HUES48 (cell line): ENCODE data around the gene ITPR1.

ENCODE experiments used
- H3K27ac ChIP-seq: one replicate; pipeline ENCODE4 v1.7.0; 2013; ENCODE audit warnings: low read depth, low read length, inconsistent platforms
- H3K27me3 ChIP-seq: 2 replicates; pipeline ENCODE4 v1.6.1; 2013; ENCODE audit warnings: mild to moderate bottlenecking, low read length; ENCODE audit not compliant: control insufficient read depth, insufficient read depth
- H3K36me3 ChIP-seq: 2 replicates; pipeline ENCODE4 v1.6.1; 2013; ENCODE audit warnings: low read length; ENCODE audit not compliant: control insufficient read depth, insufficient read depth
- H3K4me1 ChIP-seq: 2 replicates; pipeline ENCODE4 v1.6.1; 2013; ENCODE audit warnings: mild to moderate bottlenecking, low read length; ENCODE audit not compliant: control insufficient read depth, insufficient read depth
- H3K4me3 ChIP-seq: 2 replicates; pipeline ENCODE4 v1.5.1; 2013; ENCODE audit warnings: mild to moderate bottlenecking, low read depth, low read length
- H3K9ac ChIP-seq: 2 replicates; pipeline ENCODE4 v1.6.1; 2013; ENCODE audit warnings: mild to moderate bottlenecking, low read depth, low read length, moderate library complexity
- H3K9me3 ChIP-seq: 2 replicates; pipeline ENCODE4 v1.6.1; 2013; ENCODE audit warnings: low read length; ENCODE audit not compliant: control insufficient read depth, insufficient read depth

The ITPR1 gene

GRCh38 chr3:4503050-4503449 is 9.9 kb downstream of the ITPR1 start:
- no peaks in the 10 kb centered on the region for H3K9me3 ChIP-seq
- no peak overlapping the region for H3K27ac ChIP-seq
- H3K4me3 ChIP-seq: no peak overlapping the region
- no peaks in the 10 kb centered on the region for H3K27me3 ChIP-seq
- H3K9ac ChIP-seq: no peak overlapping the region
- H3K4me1 ChIP-seq: 0 out of 2 replicates have a peak, but pooled peaks cover 4% of the 10 kb centered on the region
- H3K36me3 ChIP-seq: no peaks in the 10 kb centered on the region

- H3K27ac ChIP-seq: no peak overlapping the region
- no peak overlapping the region for H3K9ac ChIP-seq
- H3K4me3 ChIP-seq: no peak overlapping the region
- H3K4me1 ChIP-seq: peaks cover 9% of the 10 kb centered on the region; the same call in 1 of the 2 replicates
- no peaks in the 10 kb centered on the region for H3K36me3 ChIP-seq
- H3K27me3 ChIP-seq: no peaks in the 10 kb centered on the region
- no peaks in the 10 kb centered on the region for H3K9me3 ChIP-seq
These were observed 11.5 kb downstream of the ITPR1 start for GRCh38 chr3:4504340-4505261.

- Histone ChIP-seq H3K27me3 (no peaks in the 10 kb centered on the region), H3K4me1 (peaks cover 9% of the 10 kb centered on the region; the same call in 1 of the 2 replicates), H3K27ac (no peak overlapping the region), H3K9me3 (no peaks in the 10 kb centered on the region), H3K9ac (no peak overlapping the region), H3K4me3 (no peak overlapping the region), H3K36me3 (no peaks in the 10 kb centered on the region)
These were observed 12.8 kb downstream of the ITPR1 start for GRCh38 chr3:4505688-4506558.

- Histone ChIP-seq H3K27me3 (no peaks in the 10 kb centered on the region), H3K9ac (no peak overlapping the region), H3K4me3 (no peak overlapping the region), H3K9me3 (no peaks in the 10 kb centered on the region), H3K36me3 (no peaks in the 10 kb centered on the region), H3K27ac (no peak overlapping the region), H3K4me1 (peaks cover 9% of the 10 kb centered on the region; the same call in 1 of the 2 replicates)
These were observed 13.4 kb downstream of the ITPR1 start for GRCh38 chr3:4506559-4507023.

GRCh38 chr3:4507024-4507596 is 14.0 kb downstream of the ITPR1 start:
- Histone ChIP-seq H3K9ac (no peak overlapping the region), H3K36me3 (no peaks in the 10 kb centered on the region), H3K9me3 (no peaks in the 10 kb centered on the region), H3K4me1 (peaks cover 9% of the 10 kb centered on the region; the same call in 1 of the 2 replicates), H3K4me3 (no peak overlapping the region), H3K27ac (no peak overlapping the region), H3K27me3 (no peaks in the 10 kb centered on the region)

- Histone ChIP-seq H3K27me3 (no peaks in the 10 kb centered on the region), H3K36me3 (no peaks in the 10 kb centered on the region), H3K27ac (no peak overlapping the region), H3K9me3 (no peaks in the 10 kb centered on the region), H3K4me1 (peaks cover 9% of the 10 kb centered on the region; the same call in 1 of the 2 replicates), H3K4me3 (no peak overlapping the region), H3K9ac (no peak overlapping the region)
These were observed 15.2 kb downstream of the ITPR1 start for GRCh38 chr3:4508048-4508981.

- no peaks in the 10 kb centered on the region for H3K9me3 ChIP-seq
- H3K27ac ChIP-seq: no peak overlapping the region
- no peak overlapping the region for H3K4me3 ChIP-seq
- no peaks in the 10 kb centered on the region for H3K36me3 ChIP-seq
- no peak overlapping the region for H3K9ac ChIP-seq
- H3K27me3 ChIP-seq: no peaks in the 10 kb centered on the region
- peaks cover 10% of the 10 kb centered on the region; the same call in 1 of the 2 replicates for H3K4me1 ChIP-seq
These were observed 15.9 kb downstream of the ITPR1 start for GRCh38 chr3:4509043-4509442.

- H3K9ac ChIP-seq: no peak overlapping the region
- peaks cover 18% of the 10 kb centered on the region for H3K4me1 ChIP-seq
- no peaks in the 10 kb centered on the region for H3K36me3 ChIP-seq
- no peaks in the 10 kb centered on the region for H3K27me3 ChIP-seq
- H3K4me3 ChIP-seq: no peak overlapping the region
- H3K27ac ChIP-seq: no peak overlapping the region
- H3K9me3 ChIP-seq: no peaks in the 10 kb centered on the region
These were observed 17.0 kb downstream of the ITPR1 start for GRCh38 chr3:4509983-4510755.

- Histone ChIP-seq H3K27me3 (no peaks in the 10 kb centered on the region), H3K4me1 (peaks cover 28% of the 10 kb centered on the region), H3K9ac (no peak overlapping the region), H3K36me3 (no peaks in the 10 kb centered on the region), H3K9me3 (no peaks in the 10 kb centered on the region), H3K27ac (no peak overlapping the region), H3K4me3 (no peak overlapping the region)
These were observed 18.5 kb downstream of the ITPR1 start for GRCh38 chr3:4511491-4512262.
